HFFc6 (cell line): ENCODE measurements around the gene RAVER1. TPM values are rescaled to one million over a fixed set of nuclear protein-coding genes. Genes with fewer than 3 reads are reported as not detected.
A peak's percentile ranks its signal among the peaks of the same experiment; 100 is the strongest.

Experiments
- DNase-seq: peaks from one replicate; pipeline ENCODE4 v3.0.0-alpha.2; 2018
- H3K27ac Mint-ChIP-seq: 2 replicates; pipeline ENCODE4 v1.8.0; 2020; ENCODE audit warnings: mild to moderate bottlenecking, mixed read lengths
- H3K27me3 Mint-ChIP-seq: 2 replicates; pipeline ENCODE4 v1.8.0; 2021; ENCODE audit warnings: mild to moderate bottlenecking, moderate library complexity, mixed read lengths; ENCODE audit not compliant: insufficient read depth
- H3K36me3 Mint-ChIP-seq: 2 replicates; pipeline ENCODE4 v1.8.0; 2021; ENCODE audit warnings: low read depth, mixed read lengths
- H3K4me1 Mint-ChIP-seq: 2 replicates; pipeline ENCODE4 v1.8.0; 2020; ENCODE audit warnings: low read depth, mixed read lengths
- H3K4me3 Mint-ChIP-seq: 2 replicates; pipeline ENCODE4 v1.8.0; 2020; ENCODE audit warnings: mild to moderate bottlenecking, moderate library complexity, mixed read lengths
- H3K9me3 Mint-ChIP-seq: 2 replicates; pipeline ENCODE4 v1.8.0; 2020; ENCODE audit warnings: mild to moderate bottlenecking, mixed read lengths
- total RNA-seq, 6 experiments: library from RNA; stranded (reverse); fragmentation: NEBNext Ultra II Directional; extraction: Animal tissue kit (Norgen Biotek cat#: 25700); gene quantifications; 2 replicates in 1 of 6; 3 replicates in 5 of 6; pipeline ENCODE4 v1.2.3, GENCODE V29; 2021
- TF ChIP-seq, protein P1 (sequence below): fragments of 200-600 bp; sonication (generic); IDR thresholded peaks from 2 replicates; pipeline ENCODE4 v1.5.0; 2021; ENCODE audit warnings: antibody characterized with exemption, mild to moderate bottlenecking

RAVER1 gene
- total RNA-seq, 6 experiments from 2014 or later: 52.1 to 58.3 (median 55.6) TPM

DNA sequence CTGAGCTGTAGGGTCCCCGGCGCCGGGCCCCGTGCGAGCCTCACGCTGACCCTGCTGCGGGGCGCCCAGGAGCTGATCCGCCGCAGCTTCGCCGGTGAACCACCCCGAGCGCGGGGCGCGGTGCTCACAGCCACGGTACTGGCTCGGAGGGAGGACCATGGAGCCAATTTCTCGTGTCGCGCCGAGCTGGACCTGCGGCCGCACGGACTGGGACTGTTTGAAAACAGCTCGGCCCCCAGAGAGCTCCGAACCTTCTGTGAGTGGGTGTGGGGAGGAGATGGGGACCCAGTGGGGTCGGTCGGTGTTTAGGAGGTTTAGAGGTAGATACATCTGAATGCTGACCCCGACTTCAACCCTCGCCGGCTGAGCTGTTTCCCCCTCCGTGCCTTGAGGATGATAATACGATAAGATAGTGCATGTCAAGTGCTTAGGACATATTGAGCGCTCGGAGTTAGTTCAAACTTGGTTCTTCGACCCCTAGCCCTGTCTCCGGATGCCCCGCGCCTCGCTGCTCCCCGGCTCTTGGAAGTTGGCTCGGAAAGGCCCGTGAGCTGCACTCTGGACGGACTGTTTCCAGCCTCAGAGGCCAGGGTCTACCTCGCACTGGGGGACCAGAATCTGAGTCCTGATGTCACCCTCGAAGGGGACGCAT lies 41.6 kb downstream of the RAVER1 start:
- peak overlapping the region; percentile 52; the same call in 1 of the 2 replicates for H3K27ac Mint-ChIP-seq
- H3K4me1 Mint-ChIP-seq: peaks cover 28% of the 10 kb centered on the region
- peaks cover 10% of the 10 kb centered on the region for H3K36me3 Mint-ChIP-seq
- no peaks in the 10 kb centered on the region; the same call in 1 of the 2 replicates for H3K9me3 Mint-ChIP-seq
- H3K27me3 Mint-ChIP-seq: peaks cover 8% of the 10 kb centered on the region
- H3K4me3 Mint-ChIP-seq: peak overlapping the region; percentile 91
- TF ChIP-seq, protein P1, sequence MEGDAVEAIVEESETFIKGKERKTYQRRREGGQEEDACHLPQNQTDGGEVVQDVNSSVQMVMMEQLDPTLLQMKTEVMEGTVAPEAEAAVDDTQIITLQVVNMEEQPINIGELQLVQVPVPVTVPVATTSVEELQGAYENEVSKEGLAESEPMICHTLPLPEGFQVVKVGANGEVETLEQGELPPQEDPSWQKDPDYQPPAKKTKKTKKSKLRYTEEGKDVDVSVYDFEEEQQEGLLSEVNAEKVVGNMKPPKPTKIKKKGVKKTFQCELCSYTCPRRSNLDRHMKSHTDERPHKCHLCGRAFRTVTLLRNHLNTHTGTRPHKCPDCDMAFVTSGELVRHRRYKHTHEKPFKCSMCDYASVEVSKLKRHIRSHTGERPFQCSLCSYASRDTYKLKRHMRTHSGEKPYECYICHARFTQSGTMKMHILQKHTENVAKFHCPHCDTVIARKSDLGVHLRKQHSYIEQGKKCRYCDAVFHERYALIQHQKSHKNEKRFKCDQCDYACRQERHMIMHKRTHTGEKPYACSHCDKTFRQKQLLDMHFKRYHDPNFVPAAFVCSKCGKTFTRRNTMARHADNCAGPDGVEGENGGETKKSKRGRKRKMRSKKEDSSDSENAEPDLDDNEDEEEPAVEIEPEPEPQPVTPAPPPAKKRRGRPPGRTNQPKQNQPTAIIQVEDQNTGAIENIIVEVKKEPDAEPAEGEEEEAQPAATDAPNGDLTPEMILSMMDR: no peak
- no peak for DNase-seq

DNA sequence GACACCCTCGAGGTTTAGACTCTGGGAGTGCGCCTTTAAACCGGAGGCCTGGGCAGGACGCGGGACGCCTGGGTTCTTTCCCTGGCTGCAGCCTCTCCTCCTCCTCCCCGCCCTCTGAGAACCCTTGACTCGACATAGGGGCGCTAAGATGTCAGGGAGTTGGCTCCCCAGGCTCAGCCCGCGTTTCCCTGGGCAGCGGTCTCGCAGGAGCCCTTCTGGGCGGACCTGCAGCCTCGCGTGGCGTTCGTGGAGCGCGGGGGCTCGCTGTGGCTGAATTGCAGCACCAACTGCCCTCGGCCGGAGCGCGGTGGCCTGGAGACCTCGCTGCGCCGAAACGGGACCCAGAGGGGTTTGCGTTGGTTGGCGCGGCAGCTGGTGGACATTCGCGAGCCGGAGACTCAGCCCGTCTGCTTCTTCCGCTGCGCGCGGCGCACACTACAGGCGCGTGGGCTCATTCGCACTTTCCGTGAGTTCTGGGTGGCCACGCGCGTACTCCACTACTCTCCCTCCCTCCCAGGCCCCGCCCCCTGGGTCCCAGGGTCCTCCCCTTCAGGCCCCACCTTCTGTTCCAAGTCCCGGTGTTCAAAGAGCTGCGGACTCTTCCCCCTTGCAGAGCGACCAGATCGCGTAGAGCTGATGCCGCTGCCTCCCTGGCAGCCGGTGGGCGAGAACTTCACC lies 42.3 kb downstream of the RAVER1 start:
- peak; percentile 52 for DNase-seq
- Mint-ChIP-seq H3K4me3 (peak overlapping the region; percentile 91), H3K4me1 (peaks cover 35% of the 10 kb centered on the region), H3K27ac (peak overlapping the region; percentile 96; the same call in 1 of the 2 replicates), H3K36me3 (peaks cover 10% of the 10 kb centered on the region), H3K9me3 (no peaks in the 10 kb centered on the region; the same call in 1 of the 2 replicates), H3K27me3 (peaks cover 8% of the 10 kb centered on the region)
- TF ChIP-seq, protein P1: no peak

DNA sequence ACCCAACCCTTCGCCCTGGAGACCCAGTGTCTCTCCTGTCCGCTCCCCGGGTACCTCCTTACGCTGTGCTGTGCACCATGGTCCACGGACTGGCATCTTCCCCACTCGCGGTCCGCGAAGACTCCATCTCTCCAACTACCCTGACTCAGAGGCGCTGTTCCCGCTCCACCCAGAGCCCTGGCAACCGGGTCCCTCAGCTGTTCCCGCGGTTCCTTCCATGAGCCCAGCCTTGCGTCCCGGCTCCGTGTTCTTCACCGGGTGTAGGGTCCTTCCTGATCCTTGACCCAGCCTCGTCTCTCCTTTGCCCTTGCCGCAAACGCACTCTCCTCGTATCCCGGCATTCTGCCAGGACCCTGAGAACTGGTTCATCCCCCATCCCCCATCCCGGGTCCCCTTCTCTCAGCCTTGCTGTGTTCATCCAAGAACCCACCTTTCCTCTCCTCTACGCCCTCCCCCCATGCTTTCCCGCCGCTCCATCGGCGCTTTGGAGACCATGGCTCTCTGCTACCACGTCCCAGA lies 42.9 kb downstream of the RAVER1 start:
- Mint-ChIP-seq H3K9me3 (no peaks in the 10 kb centered on the region; the same call in 1 of the 2 replicates), H3K4me1 (peaks cover 35% of the 10 kb centered on the region), H3K4me3 (peak overlapping the region; percentile 91), H3K27ac (peak overlapping the region; percentile 96), H3K36me3 (peaks cover 11% of the 10 kb centered on the region), H3K27me3 (peaks cover 8% of the 10 kb centered on the region)
- DNase-seq: peak; percentile 19
- TF ChIP-seq, protein P1: no peak

DNA sequence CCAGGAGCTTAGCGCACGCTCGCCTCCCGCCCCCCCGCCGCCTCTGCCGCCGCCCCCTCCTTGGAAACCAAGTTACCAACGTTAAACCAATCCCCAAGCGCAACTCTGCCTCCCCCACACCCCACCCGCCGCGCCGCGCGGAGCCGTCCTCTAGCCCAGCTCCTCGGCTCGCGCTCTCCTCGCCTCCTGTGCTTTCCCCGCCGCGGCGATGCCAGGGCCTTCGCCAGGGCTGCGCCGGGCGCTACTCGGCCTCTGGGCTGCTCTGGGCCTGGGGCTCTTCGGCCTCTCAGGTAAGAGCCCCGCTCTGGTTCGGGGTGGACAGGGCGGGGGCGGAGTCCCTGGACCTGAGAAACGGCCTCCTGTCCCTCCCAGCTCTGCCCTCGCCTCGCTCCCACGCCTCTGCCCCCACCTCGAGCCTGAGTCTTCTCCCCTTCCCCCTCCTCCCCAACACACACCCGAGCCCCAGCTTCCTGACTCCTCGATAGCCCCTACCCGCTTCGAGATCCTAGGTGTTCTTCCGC lies 43.4 kb downstream of the RAVER1 start, which contains the start of gene ICAM5:
Gene ICAM5 (plus strand): TSS at position 117 of the 521 bp plus-strand sequence. CDS start 92 bp downstream, at position 209.
- Mint-ChIP-seq H3K4me1 (peaks cover 35% of the 10 kb centered on the region), H3K36me3 (peaks cover 16% of the 10 kb centered on the region), H3K9me3 (no peaks in the 10 kb centered on the region; the same call in 1 of the 2 replicates), H3K4me3 (peak within 1 kb of the TSS; percentile 91), H3K27me3 (peaks cover 8% of the 10 kb centered on the region), H3K27ac (peak within 1 kb of the TSS; percentile 96)
- TF ChIP-seq, protein P1: no peak
- peak; percentile 49 for DNase-seq

DNA sequence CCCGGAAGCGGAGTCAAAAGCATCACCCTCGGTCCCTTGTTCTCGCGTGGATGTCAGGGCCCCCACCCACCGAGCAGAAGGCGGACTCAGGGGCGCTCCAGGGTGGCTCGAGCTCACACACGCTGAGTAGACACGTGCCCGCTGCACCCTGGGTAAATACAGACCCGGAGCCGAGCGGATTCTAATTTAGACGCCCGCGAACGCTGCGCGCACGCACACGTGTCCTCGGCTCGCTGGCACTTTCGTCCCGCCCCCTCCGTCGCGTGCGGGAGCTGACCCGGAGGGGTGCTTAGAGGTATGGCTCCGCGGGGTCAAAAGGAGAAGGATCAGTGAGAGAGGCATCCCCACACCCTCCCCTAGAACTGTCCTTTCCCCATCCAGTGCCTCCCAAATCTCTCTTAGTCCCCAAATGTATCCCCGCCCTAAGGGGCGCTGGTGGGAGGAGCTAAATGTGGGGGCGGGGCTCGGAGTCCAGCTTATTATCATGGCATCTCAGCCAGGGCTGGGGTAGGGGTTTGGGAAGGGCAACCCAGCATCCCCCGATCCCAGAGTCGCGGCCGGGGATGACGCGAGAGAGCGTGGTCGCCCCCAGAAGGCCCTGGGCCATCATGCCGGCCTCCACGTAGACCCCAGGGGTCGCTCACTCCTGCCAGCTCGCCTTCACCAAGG lies 44.0 kb downstream of the RAVER1 start:
- Mint-ChIP-seq H3K9me3 (no peaks in the 10 kb centered on the region; the same call in 1 of the 2 replicates), H3K36me3 (peaks cover 16% of the 10 kb centered on the region), H3K27ac (peak overlapping the region; percentile 96), H3K4me1 (peaks cover 35% of the 10 kb centered on the region), H3K27me3 (peaks cover 8% of the 10 kb centered on the region), H3K4me3 (peak overlapping the region; percentile 91)
- DNase-seq: peak; percentile 78
- TF ChIP-seq, protein P1: no peak
